ENCODE measurements around the gene ARL6IP4.

DNA sequence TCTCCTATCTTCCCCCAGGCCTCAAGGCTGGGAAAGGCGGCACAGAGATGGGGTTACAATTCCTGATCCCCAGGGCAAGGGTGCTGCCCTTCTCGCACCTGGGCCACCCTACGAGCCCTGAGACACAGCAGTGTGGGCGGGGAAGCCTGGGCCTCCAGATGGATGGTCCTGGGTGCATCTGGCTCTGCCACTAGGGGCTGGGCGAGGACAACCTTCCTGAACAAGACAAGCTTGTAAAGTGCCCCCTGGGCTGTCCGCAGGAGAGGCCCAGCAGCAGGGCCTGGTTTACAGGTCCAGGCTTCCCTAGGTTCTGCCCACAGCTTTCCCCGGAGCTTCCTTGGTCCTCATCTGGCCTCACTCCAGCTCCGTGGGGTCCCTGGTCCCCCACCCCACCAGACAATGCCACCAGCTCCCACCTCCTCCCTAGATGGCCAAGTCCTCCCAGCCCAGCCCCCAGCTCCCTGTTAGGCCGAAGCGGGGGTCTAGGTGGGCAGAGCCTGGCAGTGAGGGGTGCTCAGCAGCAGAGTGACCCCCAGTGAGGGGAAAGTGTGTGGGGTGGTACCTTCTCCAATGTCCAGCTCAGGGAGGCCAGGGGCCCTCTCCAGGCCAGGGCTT, 8.9 kb downstream of the ARL6IP4 start:
- no peak for TF ChIP-seq EP300 (IDR thresholded peaks at IDR 0.05)
- TF ChIP-seq, protein P1, sequence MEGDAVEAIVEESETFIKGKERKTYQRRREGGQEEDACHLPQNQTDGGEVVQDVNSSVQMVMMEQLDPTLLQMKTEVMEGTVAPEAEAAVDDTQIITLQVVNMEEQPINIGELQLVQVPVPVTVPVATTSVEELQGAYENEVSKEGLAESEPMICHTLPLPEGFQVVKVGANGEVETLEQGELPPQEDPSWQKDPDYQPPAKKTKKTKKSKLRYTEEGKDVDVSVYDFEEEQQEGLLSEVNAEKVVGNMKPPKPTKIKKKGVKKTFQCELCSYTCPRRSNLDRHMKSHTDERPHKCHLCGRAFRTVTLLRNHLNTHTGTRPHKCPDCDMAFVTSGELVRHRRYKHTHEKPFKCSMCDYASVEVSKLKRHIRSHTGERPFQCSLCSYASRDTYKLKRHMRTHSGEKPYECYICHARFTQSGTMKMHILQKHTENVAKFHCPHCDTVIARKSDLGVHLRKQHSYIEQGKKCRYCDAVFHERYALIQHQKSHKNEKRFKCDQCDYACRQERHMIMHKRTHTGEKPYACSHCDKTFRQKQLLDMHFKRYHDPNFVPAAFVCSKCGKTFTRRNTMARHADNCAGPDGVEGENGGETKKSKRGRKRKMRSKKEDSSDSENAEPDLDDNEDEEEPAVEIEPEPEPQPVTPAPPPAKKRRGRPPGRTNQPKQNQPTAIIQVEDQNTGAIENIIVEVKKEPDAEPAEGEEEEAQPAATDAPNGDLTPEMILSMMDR (IDR thresholded peaks at IDR 0.05), result no peak

Measured in suprapubic skin (tissue), 3 donors.